Measurements from ENCODE around the gene SRSF3.

Gene SRSF3

GRCh38 chr6:36623547-36624459 lies 29.6 kb downstream of the SRSF3 start:
- peak; percentile 62 for DNase-seq (ENCODE audit: low read depth)

- DNase-seq (ENCODE audit: low read depth): no peak
Measured at GRCh38 chr6:36624461-36625157, 30.4 kb downstream of the SRSF3 start.

- DNase-seq (ENCODE audit: low read depth): no peak
Measured at GRCh38 chr6:36625158-36625919, 31.2 kb downstream of the SRSF3 start.

GRCh38 chr6:36626636-36627035 lies 32.5 kb downstream of the SRSF3 start:
- DNase-seq (ENCODE audit: low read depth): no peak

- DNase-seq (ENCODE audit: low read depth): no peak
Measured at GRCh38 chr6:36627141-36627540, 33.0 kb downstream of the SRSF3 start.

GRCh38 chr6:36627801-36628246 lies 33.7 kb downstream of the SRSF3 start:
- no peak for DNase-seq (ENCODE audit: low read depth)

- DNase-seq (ENCODE audit: low read depth): no peak
Measured at GRCh38 chr6:36629784-36630183, 35.6 kb downstream of the SRSF3 start.

GRCh38 chr6:36631326-36632011 lies 37.3 kb downstream of the SRSF3 start:
- DNase-seq (ENCODE audit: low read depth): no peak

- DNase-seq (ENCODE audit: low read depth): no peak
Measured at GRCh38 chr6:36633370-36633769, 39.2 kb downstream of the SRSF3 start.

GRCh38 chr6:36633915-36634314 lies 39.8 kb downstream of the SRSF3 start:
- DNase-seq (ENCODE audit: low read depth): no peak

- DNase-seq (ENCODE audit: low read depth): no peak
Measured at GRCh38 chr6:36634317-36635108, 40.4 kb downstream of the SRSF3 start.

GRCh38 chr6:36636283-36636682 lies 42.1 kb downstream of the SRSF3 start:
- no peak for DNase-seq (ENCODE audit: low read depth)

- no peak for DNase-seq (ENCODE audit: low read depth)
Measured at GRCh38 chr6:36636687-36637418, 42.7 kb downstream of the SRSF3 start.

- no peak for DNase-seq (ENCODE audit: low read depth)
Measured at GRCh38 chr6:36638579-36638978, 44.4 kb downstream of the SRSF3 start.

GRCh38 chr6:36639171-36639808 lies 45.1 kb downstream of the SRSF3 start:
- no peak for DNase-seq (ENCODE audit: low read depth)

- no peak for DNase-seq (ENCODE audit: low read depth)
Measured at GRCh38 chr6:36641543-36641942, 47.4 kb downstream of the SRSF3 start.

GRCh38 chr6:36642913-36643817 lies 49.0 kb downstream of the SRSF3 start:
- no peak for DNase-seq (ENCODE audit: low read depth)

- DNase-seq (ENCODE audit: low read depth): no peak
Measured at GRCh38 chr6:36643977-36644376, 49.8 kb downstream of the SRSF3 start.

- no peak for DNase-seq (ENCODE audit: low read depth)
Measured at GRCh38 chr6:36649086-36649485, 54.9 kb downstream of the SRSF3 start.

Data from activated gamma-delta T cell treated with anti-CD3 and anti-CD28 coated beads, Interleukin-2, amount 50 U/mL, for 16 hours (primary cell).